ENCODE data around the gene C1QTNF4.
"Not testable (repeated sequence)": the region's sequence is repeated elsewhere in the genome, so short reads cannot be mapped to it uniquely, and the experiment has no call there.

Gene C1QTNF4

DNA sequence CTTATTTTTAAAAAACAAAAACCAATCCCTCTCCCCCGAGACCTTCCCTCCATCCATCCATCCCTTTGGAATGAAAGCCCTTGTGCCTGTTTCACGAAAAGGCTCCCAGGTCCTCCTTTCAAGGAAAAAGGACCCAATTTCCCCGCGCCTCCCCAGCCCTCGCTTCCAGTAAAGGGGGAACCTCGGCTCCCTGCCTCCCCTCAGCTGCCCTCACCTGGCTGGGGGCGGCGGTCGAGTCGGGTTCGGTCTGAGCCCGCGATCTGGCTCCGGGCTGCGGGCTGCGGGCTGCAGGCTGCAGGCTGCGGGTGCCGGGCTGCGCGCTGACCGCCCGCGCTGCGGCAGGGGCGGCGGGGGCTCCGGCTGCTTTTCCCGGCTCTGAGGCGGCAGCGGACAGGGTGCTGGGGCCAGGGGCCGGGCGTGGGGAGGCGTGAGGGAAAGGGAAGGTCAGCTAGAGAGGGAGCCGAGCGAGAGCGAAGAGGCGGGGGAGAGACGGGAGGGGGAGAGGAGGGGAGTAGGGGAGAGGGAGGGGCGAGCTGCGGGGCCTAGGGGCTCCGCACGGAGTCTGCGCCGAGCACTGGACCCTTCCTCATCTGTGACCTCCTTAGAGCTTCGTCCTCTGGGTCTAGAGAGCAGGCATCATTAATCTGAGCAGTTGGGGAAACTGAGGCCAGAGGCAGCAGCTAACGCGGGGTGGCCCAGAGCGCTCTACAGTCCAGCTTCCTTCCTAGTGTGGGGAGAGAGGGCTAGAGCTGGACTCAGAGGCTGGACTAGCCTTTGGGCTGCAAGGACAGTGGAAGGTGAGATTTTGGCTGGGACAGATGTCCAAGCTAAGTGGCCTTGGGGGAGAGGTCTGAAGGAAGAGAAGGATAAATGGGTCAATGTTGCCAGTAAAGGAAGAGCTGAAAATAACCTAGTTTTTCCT, at the start of gene C1QTNF4:
TSS of gene C1QTNF4 (minus strand) at position 478 of the 922 bp plus-strand sequence. CDS start 3,601 bp downstream, outside the sequence.
- DNase-seq = no peak

DNA sequence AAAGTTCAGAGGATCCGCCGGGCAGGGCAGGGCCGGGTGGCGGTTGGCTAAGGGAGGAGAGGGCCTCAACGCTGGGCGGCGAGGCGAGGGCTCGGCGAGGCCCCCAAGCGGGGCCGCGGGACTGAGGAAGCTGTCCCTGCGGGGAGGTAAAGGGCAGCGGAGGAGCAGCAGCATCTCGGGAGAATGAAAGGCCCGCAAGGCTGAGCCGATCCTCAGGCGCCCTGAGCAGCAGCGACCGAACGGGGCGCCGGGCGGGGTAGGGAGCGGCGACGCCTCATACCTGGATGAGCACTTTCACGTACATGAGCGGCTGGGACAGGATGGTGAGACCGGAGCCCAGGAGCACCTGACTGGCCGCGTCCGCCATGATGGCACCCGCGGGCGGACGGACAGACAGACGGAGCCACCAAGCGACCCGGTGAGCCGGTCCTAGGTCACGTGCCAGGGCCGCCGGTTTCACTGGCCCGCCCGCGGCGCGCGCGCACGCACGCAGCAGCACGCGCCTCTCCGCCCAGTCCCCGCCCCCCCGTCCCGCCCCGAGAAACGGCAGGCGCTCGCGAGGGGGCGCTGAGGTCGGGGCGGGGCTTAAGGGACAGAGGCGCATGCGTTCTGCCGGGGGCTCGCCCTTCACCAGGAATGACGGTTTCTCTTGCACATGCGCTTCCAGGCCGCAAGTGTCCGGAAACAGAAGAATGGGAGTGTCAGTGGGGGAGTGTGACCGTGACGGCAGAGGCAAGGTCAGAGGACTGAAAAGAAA, 48.1 kb upstream of the C1QTNF4 start, which contains the start of gene MTCH2:
TSS of gene MTCH2 (minus strand) at position 461 of the 757 bp plus-strand sequence. CDS start at position 367, 94 bp downstream.
- DNase-seq = peak; percentile 95 to 98

- DNase-seq = no peak
Measured at GRCh38 chr11:47641600-47642098, 47.4 kb upstream of the C1QTNF4 start.

GRCh38 chr11:47640506-47640905, 46.3 kb upstream of the C1QTNF4 start:
- not testable (repeated sequence) for DNase-seq

GRCh38 chr11:47636331-47636730, 42.1 kb upstream of the C1QTNF4 start:
- not testable (repeated sequence) for DNase-seq

DNA sequence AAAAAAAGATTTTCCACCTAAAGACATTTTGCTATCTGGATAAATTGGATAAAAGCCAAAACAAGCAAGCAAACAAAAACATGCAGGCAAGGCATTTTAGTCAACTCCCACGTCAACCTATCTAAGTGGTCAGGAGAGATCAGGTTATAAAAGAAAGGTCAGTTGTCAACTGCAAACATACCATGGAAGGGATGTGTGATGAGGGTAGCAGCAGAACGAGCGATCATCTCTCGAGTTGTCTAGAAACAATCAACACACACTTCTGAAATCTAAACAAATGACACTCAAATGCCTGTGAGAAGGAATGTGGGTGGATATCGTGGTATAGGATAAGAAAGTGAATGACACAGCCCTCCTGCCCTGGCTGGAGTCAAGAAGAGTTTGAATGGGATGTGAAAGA, 37.3 kb upstream of the C1QTNF4 start:
- DNase-seq = no peak

DNA sequence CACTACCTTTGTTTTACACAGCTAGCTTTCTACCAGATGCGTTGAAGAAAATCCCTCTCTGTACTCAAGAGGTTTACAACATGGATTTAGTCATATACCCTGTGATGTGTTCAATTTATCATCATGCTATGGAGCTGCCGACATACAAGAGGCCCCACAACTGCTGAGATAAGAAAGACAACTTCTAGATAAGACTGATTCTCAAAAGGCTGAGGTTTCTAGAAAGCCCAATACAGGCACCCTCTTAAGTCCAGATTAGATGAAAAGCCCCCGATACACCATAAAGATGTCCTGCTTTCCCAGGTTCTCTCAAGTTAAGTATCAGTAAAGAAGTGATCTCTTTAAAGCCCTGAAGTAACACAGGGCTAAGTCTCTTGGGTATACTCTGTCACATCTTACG, 33.8 kb upstream of the C1QTNF4 start:
- no peak for DNase-seq

DNA sequence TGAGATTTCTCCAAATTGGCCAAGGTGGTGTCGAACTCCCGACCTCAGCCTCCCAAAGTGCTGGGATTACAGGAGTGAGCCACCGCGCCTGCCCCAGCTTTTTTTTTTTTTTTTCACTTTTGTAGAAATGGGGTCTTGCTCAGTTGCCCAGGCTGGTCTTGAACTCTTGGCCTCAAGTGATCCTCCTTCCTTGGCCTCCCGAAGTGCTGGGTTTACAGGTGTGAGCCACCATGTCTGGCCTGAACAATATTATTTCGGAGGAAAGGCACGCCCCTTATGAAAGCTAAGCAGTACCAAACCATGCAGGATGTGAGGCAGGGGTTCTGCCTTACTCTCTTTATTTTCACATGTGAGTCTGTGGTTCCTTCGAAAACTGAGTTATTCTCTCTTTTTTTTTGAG, 32.0 kb upstream of the C1QTNF4 start:
- DNase-seq = no peak

- DNase-seq = no peak
Measured at GRCh38 chr11:47620836-47621378, 26.7 kb upstream of the C1QTNF4 start.

DNA sequence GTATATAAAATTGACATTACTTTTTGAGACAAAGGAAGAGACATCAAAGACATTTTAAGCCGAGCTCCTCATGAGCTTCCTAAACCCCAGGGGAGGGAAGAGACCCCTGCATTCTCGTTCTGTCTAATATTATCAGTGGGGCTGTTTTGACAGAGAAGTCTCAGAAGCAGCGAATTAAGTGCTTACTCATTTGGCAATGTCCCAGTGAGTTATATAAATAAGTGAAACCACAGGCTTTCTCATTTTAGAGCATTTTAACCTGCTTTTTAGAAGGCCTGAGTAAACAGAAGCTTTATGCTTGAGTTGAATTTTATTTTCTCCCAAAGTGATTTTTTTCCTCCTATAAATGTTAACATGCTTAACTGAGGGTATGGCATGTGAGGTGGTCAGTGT, 23.2 kb upstream of the C1QTNF4 start:
- no peak for DNase-seq

DNA sequence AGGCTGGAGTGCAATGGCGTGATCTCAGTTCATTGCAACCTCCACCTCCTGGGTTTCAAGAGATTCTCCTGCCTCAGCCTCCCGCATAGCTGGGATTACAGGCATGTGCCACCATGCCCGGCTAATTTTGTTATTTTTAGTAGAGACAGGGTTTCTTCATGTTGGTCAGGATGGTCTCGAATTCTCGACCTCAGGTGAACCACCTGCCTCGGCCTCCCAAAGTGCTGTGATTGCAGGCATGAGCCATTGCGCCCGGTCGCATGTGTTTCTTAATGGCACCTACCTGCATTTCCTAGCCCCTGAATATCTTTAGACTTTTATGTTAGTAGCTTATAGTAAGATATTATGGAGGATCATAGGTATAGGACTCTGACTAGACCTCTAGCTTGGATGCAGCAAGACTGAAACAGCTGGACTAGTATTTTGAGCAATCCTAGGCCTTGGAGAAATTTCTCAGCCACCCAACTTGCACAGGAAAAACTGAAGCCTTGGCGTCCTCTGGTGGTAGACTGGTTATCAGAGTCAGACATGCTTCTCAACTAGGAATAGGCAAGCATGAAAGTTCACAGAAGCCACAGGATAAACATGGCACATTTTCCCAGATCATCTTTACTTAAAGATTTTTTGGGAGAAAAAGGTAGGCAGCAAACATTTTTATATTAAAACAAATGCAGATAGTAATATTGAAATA, 22.7 kb upstream of the C1QTNF4 start:
- no peak for DNase-seq

DNA sequence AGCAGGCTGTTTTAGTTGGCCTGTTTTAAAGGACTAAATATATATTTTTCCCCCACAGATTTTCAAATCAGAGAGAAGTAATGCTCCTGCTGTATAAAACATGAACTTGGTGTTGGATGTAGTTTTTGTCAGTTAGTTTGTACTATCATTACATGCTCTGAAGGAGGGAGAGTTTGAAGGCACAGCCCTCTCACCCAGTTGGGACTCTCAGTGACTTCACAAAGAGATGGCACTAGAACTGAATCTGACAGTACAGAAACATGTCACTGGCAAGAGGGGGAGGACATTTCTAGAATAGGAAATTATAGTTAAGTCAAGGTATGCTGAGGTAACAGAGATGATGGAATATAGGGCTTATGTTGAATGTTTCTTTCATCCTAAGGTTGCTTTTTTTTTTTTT, 21.0 kb upstream of the C1QTNF4 start:
- no peak for DNase-seq

GRCh38 chr11:47611348-47611794, 17.2 kb upstream of the C1QTNF4 start:
- DNase-seq = no peak

GRCh38 chr11:47609675-47610074, 15.5 kb upstream of the C1QTNF4 start:
- no peak for DNase-seq

DNA sequence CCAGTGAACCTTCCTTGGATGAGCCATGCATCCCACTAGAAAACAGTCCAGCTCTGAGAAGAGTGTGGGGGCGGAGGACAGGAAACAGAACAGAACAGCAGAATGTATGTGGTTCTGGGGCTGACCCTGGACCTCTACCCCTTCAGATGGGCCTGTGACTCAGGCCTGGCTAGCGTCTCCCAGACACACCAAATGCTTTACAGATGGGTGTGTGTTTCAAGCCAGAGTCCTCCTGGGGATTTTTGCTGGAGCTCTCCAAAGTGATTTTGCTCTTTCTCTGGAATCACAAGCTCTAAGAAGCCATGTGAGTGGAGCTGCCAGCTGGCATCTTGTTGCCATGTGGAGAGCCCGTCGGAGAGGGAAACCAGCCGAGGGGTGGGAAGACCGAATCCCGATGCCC, 13.2 kb upstream of the C1QTNF4 start:
- DNase-seq = no peak

GRCh38 chr11:47606731-47607130, 12.5 kb upstream of the C1QTNF4 start:
- DNase-seq = no peak

- no peak for DNase-seq
Measured at GRCh38 chr11:47605921-47606320, 11.7 kb upstream of the C1QTNF4 start.

GRCh38 chr11:47603295-47603694, 9.1 kb upstream of the C1QTNF4 start:
- DNase-seq = no peak

DNA sequence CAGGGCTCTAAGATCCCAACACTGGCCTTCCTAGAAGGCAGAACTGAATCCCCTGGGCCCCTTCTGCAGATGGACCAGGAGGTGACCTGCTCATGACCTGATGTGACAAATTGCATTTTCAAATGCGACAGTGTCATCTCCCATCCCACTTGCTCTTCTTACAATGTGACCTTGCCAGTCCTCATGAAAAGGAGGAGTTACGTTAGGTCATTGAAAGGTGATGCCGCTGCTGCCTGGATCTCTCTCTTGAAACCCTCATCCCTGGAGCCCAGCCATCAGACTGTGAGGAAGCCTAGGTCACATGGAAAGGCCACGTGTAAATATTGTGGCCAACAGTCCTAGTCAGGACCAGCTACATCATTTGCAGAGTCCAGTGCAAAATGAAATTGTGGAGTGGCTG, 5.7 kb upstream of the C1QTNF4 start:
- no peak for DNase-seq

DNA sequence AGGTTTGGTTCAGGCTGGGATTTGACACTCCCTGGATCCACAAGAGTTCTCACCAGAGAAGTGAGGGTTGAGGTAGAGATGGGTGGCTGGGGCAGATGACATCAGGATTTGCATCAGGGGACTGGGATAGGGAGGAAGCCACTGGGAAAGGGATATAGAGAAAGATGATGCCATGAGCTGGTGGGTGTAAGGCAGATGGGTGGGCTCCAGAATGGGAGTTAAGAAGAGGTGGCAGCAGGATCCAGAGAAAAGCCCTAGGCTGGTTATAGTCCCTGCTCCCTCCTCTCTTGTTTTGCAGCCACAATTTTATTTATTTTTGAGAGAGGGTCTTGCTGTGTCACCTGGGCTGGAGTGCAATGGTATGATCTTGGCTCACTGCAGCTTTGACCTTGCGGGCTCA, 1.8 kb upstream of the C1QTNF4 start:
- DNase-seq = no peak

GRCh38 chr11:47595029-47595428, 818 bp upstream of the C1QTNF4 start:
- no peak for DNase-seq

DNA sequence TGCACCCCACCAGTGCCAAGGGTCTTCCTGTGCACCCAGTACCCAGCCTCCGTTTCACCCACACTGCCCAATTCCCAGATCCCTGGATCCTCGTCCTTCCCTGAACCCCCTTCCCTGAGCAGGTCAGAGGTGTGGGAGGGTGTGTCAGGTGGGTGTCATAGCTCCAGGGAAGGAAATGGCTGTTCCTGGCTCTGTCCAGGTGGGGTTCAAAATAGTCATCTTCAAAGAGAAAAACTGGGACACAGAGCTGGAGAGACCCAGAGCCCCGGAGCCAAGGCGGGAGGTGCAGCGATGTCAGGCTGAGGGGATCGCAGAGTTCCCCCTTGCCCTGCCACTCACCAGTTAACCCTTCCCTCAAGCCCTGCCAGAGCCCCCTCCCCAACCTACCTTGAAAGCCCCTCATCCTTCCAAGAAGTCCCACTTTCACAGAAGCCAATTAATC, 698 bp downstream of the C1QTNF4 start:
- DNase-seq = no peak

DNA sequence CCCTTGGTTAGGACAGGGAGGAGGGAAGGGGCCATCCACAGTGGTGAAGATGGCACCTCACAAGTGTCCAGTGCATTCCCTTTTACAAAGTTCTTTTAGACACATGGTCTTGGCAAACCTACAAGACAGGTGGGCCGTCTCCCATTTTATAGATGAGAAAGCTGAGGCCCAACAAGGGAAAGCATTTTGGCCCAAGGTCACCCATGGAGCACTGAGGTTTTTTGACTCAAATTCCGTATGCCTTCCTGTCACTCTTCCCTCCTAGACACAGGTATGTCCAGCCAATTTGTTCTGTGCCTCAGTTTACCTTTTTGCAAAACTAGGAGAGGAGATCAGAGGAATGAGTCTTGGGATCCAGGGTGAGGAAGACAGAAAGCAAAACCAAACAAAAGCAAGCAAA, 1.2 kb downstream of the C1QTNF4 start:
- no peak for DNase-seq
